HepG2 (cell line): Measurements from ENCODE around the gene AXIN2. TPM values are rescaled to one million over a fixed set of nuclear protein-coding genes. Genes with fewer than 3 reads are reported as not detected.

Experiments
- ATAC-seq: fragments of 200-7000 bp; cut with Tn5 transposase; 3 replicates; pipeline ENCODE4 v1.9.1; 2020; ENCODE audit warnings: mild to moderate bottlenecking, moderate library complexity
- BruUV-seq: library from RNA; stranded (reverse); fragments of 400-500 nt; replicated peaks from 2 replicates; lab custom pipeline; 2021; lab: Mats Ljungman, UMichigan
- CTCF ChIA-PET: fragments of 300-600 bp; formaldehyde crosslinking; extraction: SDS; loops from one replicate; lab custom pipeline; 2021; ENCODE audit warnings: low total read pairs, inconsistent platforms, low intra/inter-chr PET ratio; lab: Yijun Ruan, JAX
- POLR2A ChIA-PET: fragments of 350-600 bp; sonication (Branson Sonifier 250); formaldehyde crosslinking; loops from one replicate; lab custom pipeline; 2020; ENCODE audit warnings: antibody characterized with exemption, inconsistent platforms; lab: Yijun Ruan, JAX
- DNase-seq: peaks from one replicate; pipeline ENCODE4 v3.0.0-alpha.2; 2015; ENCODE audit warnings: low spot score
- FAIRE-seq: peaks from 3 replicates; lab custom pipeline; 2011; peaks lifted over from hg19 to GRCh38; lab: Jason Lieb, UNC
- H2AFZ ChIP-seq: one replicate; pipeline ENCODE4 v1.6.1; 2011; ENCODE audit warnings: low read length, inconsistent platforms
- H3K27ac ChIP-seq: fragments of 300-600 bp; 3 replicates; pipeline ENCODE4 v1.8.0; 2011; ENCODE audit warnings: mixed run types, mild to moderate bottlenecking, mixed read lengths, low read length, inconsistent platforms; ENCODE audit not compliant: insufficient read depth; ENCODE audit errors: extremely low read length
- H3K27me3 ChIP-seq, 2 experiments: fragments of 200-600 bp in 1 of 2; 2 replicates in 1 of 2; 3 replicates in 1 of 2; pipeline versions ENCODE4 v1.6.0 to v1.8.0; 2011; ENCODE audit warnings: low read length in 2 of 2, mild to moderate bottlenecking in 2 of 2, moderate library complexity in 2 of 2, inconsistent platforms in 1 of 2; ENCODE audit not compliant: insufficient read depth in 2 of 2, control insufficient read depth in 1 of 2
- H3K36me3 ChIP-seq, 2 experiments: fragments of 200-600 bp in 1 of 2; replicated peaks in 1 of 2; 2 replicates in 1 of 2; 3 replicates in 1 of 2; pipeline versions ENCODE4 v1.5.1 to v1.8.0; 2011; ENCODE audit warnings: low read length in 2 of 2, inconsistent platforms in 1 of 2; ENCODE audit not compliant: insufficient read depth in 2 of 2, control insufficient read depth in 1 of 2
- H3K4me1 ChIP-seq: 2 replicates; pipeline ENCODE4 v1.5.1; 2012; ENCODE audit warnings: low read length, inconsistent platforms; ENCODE audit not compliant: insufficient read depth
- H3K4me2 ChIP-seq: 2 replicates; pipeline ENCODE4 v1.6.0; 2011; ENCODE audit warnings: low read depth, low read length, inconsistent platforms
- H3K4me3 ChIP-seq, 3 experiments: fragments of 200-600 bp in 1 of 3; sonication (generic), shearing (Covaris generic) in 1 of 3; replicated peaks in 1 of 3; 2 replicates each; pipeline ENCODE4 v1.5.1; 2011 to 2016; ENCODE audit warnings: low read length in 3 of 3, inconsistent platforms in 2 of 3, low read depth in 2 of 3, mild to moderate bottlenecking in 2 of 3, control low read depth in 1 of 3, mixed read lengths in 1 of 3; ENCODE audit not compliant: insufficient read depth in 1 of 3
- H3K79me2 ChIP-seq: one replicate; pipeline ENCODE4 v1.6.1; 2011; ENCODE audit warnings: low read length, inconsistent platforms; ENCODE audit not compliant: insufficient read depth
- H3K9ac ChIP-seq: 2 replicates; pipeline ENCODE4 v1.6.0; 2011; ENCODE audit warnings: mild to moderate bottlenecking, low read depth, low read length, inconsistent platforms; ENCODE audit not compliant: insufficient read depth
- H3K9me3 ChIP-seq: 2 replicates; pipeline ENCODE4 v1.5.1; 2012; ENCODE audit warnings: mild to moderate bottlenecking, low read length
- H4K20me1 ChIP-seq: 2 replicates; pipeline ENCODE4 v1.6.0; 2011; ENCODE audit warnings: inconsistent platforms, mild to moderate bottlenecking, low read length, moderate library complexity; ENCODE audit not compliant: insufficient read depth
- ARNT ChIP-seq: fragments of 450-650 bp; IDR thresholded peaks from 2 replicates; pipeline ENCODE4 v1.6.1; 2017
- CBFB ChIP-seq: sonication (generic); formaldehyde crosslinking; IDR thresholded peaks from 2 replicates; pipeline ENCODE4 v1.4.0; 2020; ENCODE audit warnings: missing genetic modification reagents
- FOXJ3 ChIP-seq: sonication (generic); formaldehyde crosslinking; IDR thresholded peaks from 2 replicates; pipeline ENCODE4 v1.4.0; 2020; ENCODE audit warnings: missing genetic modification reagents, mild to moderate bottlenecking, borderline replicate concordance
- GATA4 ChIP-seq: sonication (generic); IDR thresholded peaks from 2 replicates; pipeline ENCODE4 v1.6.1; 2016; ENCODE audit warnings: antibody characterized with exemption, low read depth, borderline replicate concordance
- MZF1 ChIP-seq: sonication (generic); formaldehyde crosslinking; IDR thresholded peaks from 2 replicates; pipeline ENCODE4 v1.8.1; 2023; ENCODE audit warnings: mild to moderate bottlenecking, missing genetic modification reagents, borderline replicate concordance
- NPAS2 ChIP-seq: sonication (generic); formaldehyde crosslinking; IDR thresholded peaks from 2 replicates; pipeline ENCODE4 v1.8.0; 2022; ENCODE audit warnings: mild to moderate bottlenecking, missing genetic modification reagents, borderline replicate concordance
- SRSF4 ChIP-seq: fragments of 200-400 bp; formaldehyde crosslinking; IDR thresholded peaks from one replicate; pipeline ENCODE4 v1.6.1; 2018; ENCODE audit warnings: mild to moderate bottlenecking, low read depth, low read length, moderate library complexity; ENCODE audit not compliant: poor library complexity, severe bottlenecking
- ZNF180 ChIP-seq: sonication (generic); formaldehyde crosslinking; IDR thresholded peaks from 2 replicates; pipeline ENCODE4 v1.4.0; 2020; ENCODE audit warnings: low read depth, missing genetic modification reagents, borderline replicate concordance
- ZNF510 ChIP-seq: sonication (generic); formaldehyde crosslinking; IDR thresholded peaks from 2 replicates; pipeline ENCODE4 v1.4.0; 2020; ENCODE audit warnings: low read depth, mild to moderate bottlenecking, missing genetic modification reagents
- ZNF878 ChIP-seq: sonication (generic); formaldehyde crosslinking; IDR thresholded peaks from 2 replicates; pipeline ENCODE4 v1.8.1; 2023; ENCODE audit warnings: mild to moderate bottlenecking, missing genetic modification reagents, moderate library complexity
- WGBS: methylation state at CpG from one replicate; pipeline ENCODE4 v1.1.6; 2017; ENCODE audit warnings: low lambda C conversion rate; 5-methylcytosine and 5-hydroxymethylcytosine counted together
- in situ Hi-C: cut with HindIII; loops from 2 replicates; pipeline ENCODE4 v1.10.0; 2017; ENCODE audit warnings: low pct_unique_long_range_greater_than_20kb; ENCODE audit not compliant: extremely low pct_ligation_motif_present
- intact Hi-C: fragments of 100-400 bp; cut with micrococcal nuclease; formaldehyde crosslinking; loops from one replicate; pipeline ENCODE4 v1.10.0; 2022; ENCODE audit not compliant: unreplicated experiment
- polyA plus RNA-seq, 8 experiments: library from polyadenylated mRNA; depleted of rRNA in 3 of 8; stranded (reverse) in 7 of 8; unstranded in 1 of 8; fragments of >200 nt; fragmentation: Illumina TruSeq in 4 of 8; extraction: Trizol in 4 of 8; gene quantifications; 2 replicates each; pipeline versions ENCODE4 v1.2.1 to v1.2.3, GENCODE V29; 2011 to 2016; ENCODE audit warnings: low read depth in 4 of 8, missing spikeins in 1 of 8, mixed read lengths in 1 of 8; ENCODE audit not compliant: insufficient read depth in 1 of 8
- total RNA-seq, 5 experiments: library from RNA; depleted of rRNA; stranded (reverse); fragments of >200 nt; fragmentation: Illumina TruSeq; extraction: Trizol; gene quantifications; 2 replicates each; pipeline ENCODE4 v1.2.3, GENCODE V29; 2016; ENCODE audit warnings: low read depth in 1 of 5

AXIN2 gene
- total and polyA plus RNA-seq, 2 of the 13 experiments (the other 11 are each of a cell fraction or from before 2014, with no cell fraction given), result 58.6 to 63.4 TPM

DNA sequence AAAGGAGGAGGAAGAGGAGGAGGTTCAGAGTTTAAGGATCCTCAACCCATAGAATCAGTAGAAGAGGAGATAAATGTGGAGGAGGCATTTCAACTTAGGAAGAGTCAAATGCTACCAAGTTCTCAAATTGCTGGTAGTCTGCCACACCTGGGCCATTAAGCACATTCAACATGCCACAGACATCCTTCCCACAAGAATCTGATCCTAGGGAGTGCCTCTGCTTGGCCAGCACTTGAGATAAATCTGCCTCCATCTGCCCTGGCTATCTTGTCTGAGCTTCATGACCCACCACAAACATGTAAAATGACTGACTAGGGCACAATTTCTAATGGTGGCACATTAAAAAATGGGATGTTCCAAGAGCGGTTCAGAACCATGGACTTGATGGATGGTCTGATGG is 37.3 kb upstream of the AXIN2 start:
- Histone ChIP-seq H3K79me2 (no peaks in the 10 kb centered on the region), H3K4me2 (no peak overlapping the region), H3K4me1 (peaks cover 14% of the 10 kb centered on the region), H3K27me3 (no peaks in the 10 kb centered on the region; a peak in 1 of 5 replicates), H3K36me3 (no peaks in the 10 kb centered on the region), H2AFZ (no peak overlapping the region), H3K9ac (no peak overlapping the region), H4K20me1 (no peaks in the 10 kb centered on the region), H3K4me3 (no peak overlapping the region), H3K27ac (no peak overlapping the region), H3K9me3 (no peaks in the 10 kb centered on the region)
- TF ChIP-seq ARNT, result no peak
- TF ChIP-seq NPAS2 (CRISPR knock-in tag), result no peak
- no peak for TF ChIP-seq FOXJ3 (CRISPR knock-in tag)
- no peak for TF ChIP-seq GATA4
- TF ChIP-seq ZNF510 (CRISPR knock-in tag), result no peak
- TF ChIP-seq SRSF4, result no peak
- TF ChIP-seq ZNF878 (CRISPR knock-in tag), result no peak
- TF ChIP-seq ZNF180 (CRISPR knock-in tag), result no peak
- TF ChIP-seq MZF1 (CRISPR knock-in tag), result no peak
- no peak for TF ChIP-seq CBFB (CRISPR knock-in tag)
- in situ Hi-C loops, result no loop called here
- DNase-seq (no peak), FAIRE-seq (no peak), ATAC-seq (no peak)
- CTCF ChIA-PET, result no interaction called here
- intact Hi-C loops, result no loop called here
- BruUV-seq, result no TSS peak
- 64% methylated on average over 1 of the region's 1 CpG for WGBS
- POLR2A ChIA-PET, result no interaction called here
